Measurements from ENCODE around the gene CAPZB.

Gene CAPZB

GRCh38 chr1:19366599-19367536 is 118.5 kb downstream of the CAPZB start:
- TF ChIP-seq CTCF (conservative IDR thresholded peaks at IDR 0.05; ENCODE audit: low read depth, low read length): no peak
- no peak overlapping the region for H3K4me3 ChIP-seq (ENCODE audit: low read depth, low read length)
- DNase-seq (ENCODE audit: low read depth): no peak

DNA sequence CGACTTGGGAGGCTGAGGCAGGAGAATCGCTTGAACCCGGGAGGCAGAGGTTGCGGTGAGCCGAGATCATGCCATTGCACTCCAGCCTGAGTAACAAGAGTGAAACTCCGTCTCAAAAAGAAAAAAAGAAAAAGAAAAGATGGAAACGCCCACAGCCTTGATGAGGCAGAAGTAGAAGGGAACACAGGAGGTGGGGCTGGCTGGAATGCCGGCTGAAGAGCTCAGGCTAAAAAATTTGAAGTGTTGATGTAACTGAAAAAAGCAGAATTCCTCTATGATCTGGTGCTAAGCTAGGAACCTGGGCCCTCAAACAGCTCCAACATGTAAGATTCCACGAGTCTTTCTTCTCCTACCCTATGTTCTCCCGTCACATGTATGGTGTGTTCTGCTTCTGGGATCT is 119.6 kb downstream of the CAPZB start:
- TF ChIP-seq CTCF (conservative IDR thresholded peaks at IDR 0.05; ENCODE audit: low read depth, low read length): no peak
- DNase-seq (ENCODE audit: low read depth): peak; percentile 54
- no peak overlapping the region for H3K4me3 ChIP-seq (ENCODE audit: low read depth, low read length)

GRCh38 chr1:19363536-19364152 is 121.7 kb downstream of the CAPZB start:
- DNase-seq (ENCODE audit: low read depth): no peak
- TF ChIP-seq CTCF (conservative IDR thresholded peaks at IDR 0.05; ENCODE audit: low read depth, low read length): no peak
- no peak overlapping the region for H3K4me3 ChIP-seq (ENCODE audit: low read depth, low read length)

DNA sequence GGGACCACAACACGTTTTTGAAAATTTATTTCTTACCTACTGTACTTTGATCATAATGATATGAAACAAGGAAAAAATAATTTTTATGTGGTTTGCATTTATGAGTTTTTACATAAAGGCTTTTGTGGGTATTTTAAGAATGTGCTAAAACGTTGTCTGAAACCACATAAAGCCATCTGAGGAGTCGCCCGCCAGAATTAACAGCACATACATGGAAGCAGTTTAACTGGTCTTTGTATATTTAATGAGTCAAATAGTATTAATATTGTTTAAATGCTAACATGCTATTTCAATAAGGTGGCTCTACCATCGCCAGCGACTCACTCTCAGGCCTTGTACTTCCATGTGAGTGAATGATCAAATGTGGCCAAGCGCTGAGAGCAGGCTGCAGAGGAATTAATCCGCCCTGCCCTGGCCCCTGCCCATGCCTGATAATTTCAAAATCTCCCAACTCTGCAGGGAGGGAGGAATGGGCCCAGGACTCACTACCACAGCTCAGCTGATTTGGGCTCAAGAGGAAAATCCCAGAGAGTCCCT is 123.7 kb downstream of the CAPZB start:
- H3K4me3 ChIP-seq (ENCODE audit: low read depth, low read length): no peak overlapping the region
- TF ChIP-seq CTCF (conservative IDR thresholded peaks at IDR 0.05; ENCODE audit: low read depth, low read length): no peak
- peak; percentile 38 for DNase-seq (ENCODE audit: low read depth)

- DNase-seq (ENCODE audit: low read depth): no peak
- no peak overlapping the region for H3K4me3 ChIP-seq (ENCODE audit: low read depth, low read length)
- TF ChIP-seq CTCF (conservative IDR thresholded peaks at IDR 0.05; ENCODE audit: low read depth, low read length): no peak
These were observed 124.3 kb downstream of the CAPZB start for GRCh38 chr1:19360843-19361610.

DNA sequence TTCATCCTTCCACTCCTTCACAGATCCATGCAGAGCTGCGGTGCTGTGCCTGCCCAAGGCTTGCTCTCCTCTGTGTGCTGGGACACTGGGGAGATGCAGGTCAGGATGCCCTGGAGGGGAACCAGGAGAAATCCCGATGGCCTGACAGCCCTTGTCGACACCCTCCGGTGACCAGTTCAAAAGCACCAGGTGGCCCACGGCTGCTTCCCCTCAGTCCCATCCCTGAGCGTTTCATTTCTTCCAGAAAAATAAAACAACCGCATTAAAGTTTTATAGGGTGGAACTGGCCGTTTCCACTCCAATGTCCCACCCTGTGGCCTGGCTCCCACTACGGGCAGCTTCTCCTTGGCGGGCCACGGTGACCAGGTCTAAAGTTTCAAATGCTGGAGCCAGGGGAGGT is 124.9 kb downstream of the CAPZB start:
- DNase-seq (ENCODE audit: low read depth): no peak
- TF ChIP-seq CTCF (conservative IDR thresholded peaks at IDR 0.05; ENCODE audit: low read depth, low read length): no peak
- no peak overlapping the region for H3K4me3 ChIP-seq (ENCODE audit: low read depth, low read length)

All from choroid plexus epithelial cell (primary cell).